Heart left ventricle (tissue), 16 donors: ENCODE measurements around the gene DLGAP1. TPM values are rescaled to one million over a fixed set of nuclear protein-coding genes. Genes with fewer than 3 reads are reported as not detected.
A peak's percentile ranks its signal among the peaks of the same experiment; 100 is the strongest.

Source experiments
- ATAC-seq, 4 donors: fragments of 200-7000 bp; cut with Tn5 transposase; one replicate each; pipeline ENCODE4 v1.9.1; 2020 to 2022; ENCODE audit warnings: moderate library complexity in 4 of 4, mild to moderate bottlenecking in 3 of 4, moderate number of reproducible peaks in 1 of 4
- DNase-seq, 5 donors: peaks; one replicate each; pipeline ENCODE4 v3.0.0-alpha.2; 2020
- H3K27ac ChIP-seq, 12 donors: fragments of 200-600 bp; sonication (generic) in 4 of 12; one replicate each; pipeline versions ENCODE4 v1.5.0 to v1.8.0; 2016 to 2022; ENCODE audit warnings: mild to moderate bottlenecking in 2 of 12
- H3K27me3 ChIP-seq, 9 donors: fragments of 200-600 bp; sonication (generic) in 2 of 9; one replicate each; pipeline versions ENCODE4 v1.5.1 to v1.8.0; 2016 to 2022; ENCODE audit warnings: mild to moderate bottlenecking in 3 of 9
- H3K36me3 ChIP-seq, 9 donors: fragments of 200-600 bp; sonication (generic) in 2 of 9; one replicate each; pipeline versions ENCODE4 v1.5.0 to v1.8.0; 2018 to 2022; ENCODE audit warnings: mild to moderate bottlenecking in 2 of 9
- H3K4me1 ChIP-seq, 12 donors: fragments of 200-600 bp; sonication (generic) in 4 of 12; one replicate each; pipeline versions ENCODE4 v1.5.0 to v1.8.0; 2016 to 2022; ENCODE audit warnings: mild to moderate bottlenecking in 3 of 12
- H3K4me3 ChIP-seq, 12 donors: fragments of 200-600 bp; sonication (generic) in 4 of 12; one replicate each; pipeline versions ENCODE4 v1.5.0 to v1.8.0; 2017 to 2022; ENCODE audit warnings: mild to moderate bottlenecking in 9 of 12, moderate library complexity in 4 of 12
- H3K9me3 ChIP-seq, 12 donors: fragments of 200-600 bp; sonication (generic) in 4 of 12; one replicate each; pipeline versions ENCODE4 v1.5.0 to v1.8.0; 2016 to 2022; ENCODE audit warnings: mild to moderate bottlenecking in 1 of 12
- CTCF ChIP-seq, 12 donors: fragments of 200-600 bp; sonication (generic) in 4 of 12; IDR thresholded peaks; one replicate each; pipeline versions ENCODE4 v1.5.0 to v1.8.0; 2018 to 2022; ENCODE audit warnings: antibody characterized with exemption in 12 of 12, mild to moderate bottlenecking in 5 of 12
- POLR2A ChIP-seq, 2 donors: fragments of 450-650 bp; IDR thresholded peaks; one replicate each; pipeline ENCODE4 v1.6.1; 2017; ENCODE audit warnings: antibody characterized with exemption in 2 of 2, mild to moderate bottlenecking in 2 of 2, moderate library complexity in 2 of 2
- WGBS, 4 donors: extraction: QIAGEN DNeasy Blood & Tissue Kit in 2 of 4; methylation state at CpG; one replicate each; pipeline versions ENCODE4 v1.1.5 to v1.1.7; 2013 to 2018; 5-methylcytosine and 5-hydroxymethylcytosine counted together
- intact Hi-C, 10 donors: fragments of 100-400 bp; cut with DNase I; formaldehyde crosslinking; loops; one replicate each; pipeline versions ENCODE4 v1.11.1 to v1.14.2; 2022
- polyA plus RNA-seq, 2 donors: library from polyadenylated mRNA; stranded (reverse); fragments of 200-250 nt; gene quantifications; one replicate each; pipeline ENCODE4 v1.2.3, GENCODE V29; 2013
- total RNA-seq, 9 donors: library from RNA; depleted of rRNA in 2 of 9; stranded (reverse); fragments of >200 nt in 2 of 9; fragmentation: NEBNext Ultra II Directional in 3 of 9; extraction: Animal tissue kit (Norgen Biotek cat#: 25700) in 3 of 9; gene quantifications; one replicate each; pipeline versions ENCODE4 v1.1.0 to v1.2.4, GENCODE V29; 2016 to 2023
- donor health status: ischemic (EF 13 %, LVEDD 7.1; RV severe dilation, severe dysfunction).
- donor health status: healthy with polysubstance abuse.
- donor health status: DM: no; HTN: yes; CAD: no.
- donor health status: DM: no; HTN: no; CAD: no.
- donor health status: ischemic (EF 25% LVEDD 6.9; RV normal size, moderate dysfunction).
- donor health status: ischemic (EF 25% LVEDD 5.7; RV mildly dilated, moderate dysfunction).
- donor health status: healthy.
- donor health status: DM: yes; HTN: yes; CAD: no.
- donor health status: ischemic (EF 35%, LVEDD 5.7; RV mildly dilated, moderate dysfunction).
- donor health status: nonischemic (EF 11% LVEDD 7.7; RV severe dilation, severe dysfunction).
- donor health status: DM: yes; HTN: yes; CAD: no.
- donor health status: PGD.
- donor health status: ischemic (EF 29% LVEDD 5.4; RV normal size, mild dysfunction).
- donor health status: nonischemic (EF 23%, LVEDD 6.1; RV moderate dilation, normal function).

DLGAP1 gene
- total and polyA plus RNA-seq, 11 donors: 0.10 to 5.5 (median 0.40) TPM; not detected in 1

- DNase-seq (no peak), ATAC-seq (peak in 3 of 4 donors; percentile 51 to 81 (median 55))
- intact Hi-C loops: no loop called here
- Histone ChIP-seq H3K9me3 (no peaks in the 10 kb centered on the region), H3K27me3 (no peaks in the 10 kb centered on the region), H3K36me3 (no peaks in the 10 kb centered on the region), H3K27ac (no peak overlapping the region), H3K4me1 (peaks cover 0 to 18% (median 3%) of the 10 kb centered on the region in 12 donors), H3K4me3 (no peak overlapping the region)
- no peak for TF ChIP-seq POLR2A (IDR thresholded peaks at IDR 0.05)
- no peak for TF ChIP-seq CTCF (IDR thresholded peaks at IDR 0.05)
These were observed 547.2 kb downstream of the DLGAP1 start for GRCh38 chr18:3907955-3908354.

GRCh38 chr18:3906116-3906750 lies 548.9 kb downstream of the DLGAP1 start:
- Histone ChIP-seq H3K36me3 (no peaks in the 10 kb centered on the region), H3K9me3 (no peaks in the 10 kb centered on the region), H3K4me1 (peaks cover 0 to 9% (median 0%) of the 10 kb centered on the region in 12 donors), H3K4me3 (no peak overlapping the region), H3K27me3 (no peaks in the 10 kb centered on the region), H3K27ac (no peak overlapping the region)
- DNase-seq (no peak), ATAC-seq (no peak)
- TF ChIP-seq POLR2A (IDR thresholded peaks at IDR 0.05) (no peak), CTCF (IDR thresholded peaks at IDR 0.05) (no peak)
- intact Hi-C loops: no loop called here
- WGBS, 4 donors: 57 to 77% (median 66%) methylated on average over 3 of the region's 3 CpGs

GRCh38 chr18:3903337-3903736 lies 551.8 kb downstream of the DLGAP1 start:
- TF ChIP-seq CTCF (IDR thresholded peaks at IDR 0.05): no peak
- no peak for TF ChIP-seq POLR2A (IDR thresholded peaks at IDR 0.05)
- WGBS, 4 donors: 83 to 89% (median 85%) methylated on average over 2 of the region's 2 CpGs
- intact Hi-C loops: no loop called here

GRCh38 chr18:3902676-3903075 lies 552.4 kb downstream of the DLGAP1 start:
- Histone ChIP-seq H3K27me3 (no peaks in the 10 kb centered on the region), H3K4me1 (peaks cover 0 to 5% (median 0%) of the 10 kb centered on the region in 12 donors), H3K9me3 (no peaks in the 10 kb centered on the region), H3K36me3 (no peaks in the 10 kb centered on the region), H3K27ac (no peak overlapping the region), H3K4me3 (no peak overlapping the region)
- DNase-seq (no peak), ATAC-seq (no peak)
- intact Hi-C loops: no loop called here
- WGBS, 4 donors: 90 to 94% (median 93%) methylated on average over 2 of the region's 2 CpGs
- TF ChIP-seq POLR2A (IDR thresholded peaks at IDR 0.05): no peak
- no peak for TF ChIP-seq CTCF (IDR thresholded peaks at IDR 0.05)

More at GRCh38 chr18:3903337-3903736, 551.8 kb downstream of the DLGAP1 start:
- Histone ChIP-seq H3K27ac (no peak overlapping the region), H3K4me3 (no peak overlapping the region), H3K9me3 (no peaks in the 10 kb centered on the region), H3K4me1 (peaks cover 0 to 9% (median 0%) of the 10 kb centered on the region in 12 donors), H3K27me3 (no peaks in the 10 kb centered on the region), H3K36me3 (no peaks in the 10 kb centered on the region)
- ATAC-seq: no peak
- DNase-seq: no peak
